ENCODE data around the gene PDGFD. TPM values are rescaled to one million over a fixed set of nuclear protein-coding genes. Genes with fewer than 3 reads are reported as not detected.

The PDGFD gene
- total RNA-seq, 2 donors from 2014 or later = 2.4 to 6.4 TPM

DNA sequence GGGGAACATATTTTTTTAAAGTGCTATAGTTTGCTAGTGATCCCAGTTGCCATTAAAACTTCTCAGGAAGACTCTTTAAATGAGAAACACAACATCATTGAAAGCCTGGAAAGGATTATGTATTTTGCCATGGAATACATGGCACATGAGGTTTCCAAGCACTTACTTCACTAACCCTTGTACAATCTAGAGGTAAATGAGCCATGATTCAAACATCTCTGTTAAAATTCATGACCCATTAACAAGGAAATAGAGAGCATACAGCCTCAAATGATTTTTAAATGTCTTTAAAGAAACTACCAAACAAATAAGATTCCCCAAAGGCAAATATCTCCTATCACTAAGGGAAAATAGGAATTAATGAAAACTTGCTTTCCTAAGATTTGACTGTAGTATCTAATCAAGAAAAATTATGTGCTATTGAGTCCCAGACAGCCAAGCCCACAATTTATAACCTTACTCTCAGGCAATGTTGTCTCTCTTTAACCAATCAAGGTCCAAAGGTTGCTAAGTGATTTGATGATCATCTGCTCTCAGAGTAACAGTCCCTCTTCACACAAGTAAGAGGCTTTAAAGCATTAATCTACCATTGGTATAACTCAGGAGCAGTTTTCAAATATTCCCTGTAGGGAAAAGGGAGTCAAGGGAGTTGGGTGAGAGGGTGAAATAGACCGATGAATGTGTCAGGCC, 219.6 kb downstream of the PDGFD start:
- ATAC-seq = peak; percentile 93
- no peak for DNase-seq
- intact Hi-C loops (cut with DNase I, micrococcal nuclease) = no loop called here

GRCh38 chr11:103942646-103943045, 221.3 kb downstream of the PDGFD start:
- ATAC-seq = no peak
- no peak for DNase-seq
- intact Hi-C loops (cut with DNase I, micrococcal nuclease) = no loop called here

DNA sequence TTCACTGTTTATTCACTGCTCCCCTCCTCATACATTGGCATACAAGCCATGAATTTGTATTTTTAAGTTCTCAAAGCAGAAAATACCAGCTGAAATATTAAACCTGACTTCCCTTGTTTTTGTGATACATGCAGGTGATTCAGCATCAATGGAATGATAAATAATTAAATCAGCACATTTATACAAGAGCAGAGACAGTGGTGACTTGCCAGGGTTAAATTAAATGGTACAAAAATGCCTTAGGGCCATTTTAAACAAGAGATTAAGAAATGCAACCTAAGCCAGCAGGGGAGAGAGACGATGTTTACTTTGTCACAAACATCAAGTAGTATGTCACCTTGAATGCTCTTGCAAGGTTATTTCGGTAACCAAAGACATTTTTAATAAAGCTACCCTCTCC, 223.4 kb downstream of the PDGFD start:
- intact Hi-C loops (cut with DNase I, micrococcal nuclease) = no loop called here
- ATAC-seq = no peak

DNA sequence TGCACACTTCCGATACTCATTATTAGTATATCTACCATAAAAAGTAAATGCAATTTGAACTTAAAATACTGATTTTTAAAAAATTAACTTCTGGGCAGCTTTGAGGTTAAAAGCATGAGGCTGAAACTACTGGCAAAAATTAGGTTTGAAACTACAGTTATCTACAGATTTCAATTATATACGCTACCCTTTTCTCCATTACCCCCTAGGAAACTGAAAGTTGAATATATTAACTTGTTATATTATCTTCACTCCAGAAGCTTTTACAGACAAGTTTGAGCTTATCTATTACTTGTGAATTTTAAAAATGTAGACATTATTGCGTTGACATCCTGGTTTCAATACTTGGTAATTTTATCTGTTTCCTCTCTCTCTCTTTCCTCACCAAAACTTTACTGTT, 224.3 kb downstream of the PDGFD start:
- ATAC-seq (no peak), DNase-seq (no peak)
- intact Hi-C loops (cut with DNase I, micrococcal nuclease) = no loop called here

More for the DNA sequence above, 223.4 kb downstream of the PDGFD start:
- DNase-seq = no peak

DNA sequence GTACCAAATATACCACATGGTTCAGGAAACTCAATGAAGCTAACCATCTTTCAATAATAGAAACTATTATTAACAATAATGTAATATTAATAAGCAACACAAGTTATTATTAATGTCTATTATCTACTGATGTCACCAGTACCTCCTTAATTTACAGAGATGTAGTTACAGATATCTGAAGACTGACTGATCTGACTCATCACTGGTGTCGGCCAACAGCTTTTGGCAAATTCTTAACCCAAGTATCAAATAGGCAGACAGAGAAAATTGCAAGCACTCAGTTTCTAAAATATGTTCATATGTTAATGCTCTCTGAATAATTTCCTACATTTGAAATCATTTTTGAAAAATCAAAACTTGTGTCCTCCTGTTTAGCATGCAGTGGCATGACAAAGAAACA, 227.9 kb downstream of the PDGFD start:
- intact Hi-C loops (cut with DNase I, micrococcal nuclease) = no loop called here
- ATAC-seq (no peak), DNase-seq (no peak)

GRCh38 chr11:103935219-103935618, 228.7 kb downstream of the PDGFD start:
- DNase-seq (no peak), ATAC-seq (no peak)
- intact Hi-C loops (cut with DNase I, micrococcal nuclease) = no loop called here

- ATAC-seq (peak; percentile 87), DNase-seq (no peak)
- intact Hi-C loops (cut with DNase I, micrococcal nuclease) = no loop called here
Observed at GRCh38 chr11:103929170-103929903, 234.6 kb downstream of the PDGFD start.

DNA sequence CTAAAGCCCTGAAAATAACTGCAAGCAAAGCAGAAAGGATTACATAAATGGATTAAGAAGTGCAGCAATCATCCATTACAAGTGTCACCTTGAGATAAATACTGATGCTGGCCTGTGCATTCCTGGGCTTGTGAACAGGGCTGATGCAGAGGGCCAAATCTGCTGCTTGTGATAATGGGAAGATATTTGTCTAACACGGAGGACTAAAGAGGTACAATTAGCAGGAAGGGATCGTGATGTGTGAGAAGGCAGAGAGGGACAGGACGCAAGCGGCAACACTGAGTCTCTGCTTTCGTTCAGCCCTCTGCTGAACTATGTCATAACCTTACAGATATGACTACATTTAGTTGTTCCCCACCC, 235.2 kb downstream of the PDGFD start:
- intact Hi-C loops (cut with DNase I, micrococcal nuclease) = no loop called here
- ATAC-seq (no peak), DNase-seq (no peak)

DNA sequence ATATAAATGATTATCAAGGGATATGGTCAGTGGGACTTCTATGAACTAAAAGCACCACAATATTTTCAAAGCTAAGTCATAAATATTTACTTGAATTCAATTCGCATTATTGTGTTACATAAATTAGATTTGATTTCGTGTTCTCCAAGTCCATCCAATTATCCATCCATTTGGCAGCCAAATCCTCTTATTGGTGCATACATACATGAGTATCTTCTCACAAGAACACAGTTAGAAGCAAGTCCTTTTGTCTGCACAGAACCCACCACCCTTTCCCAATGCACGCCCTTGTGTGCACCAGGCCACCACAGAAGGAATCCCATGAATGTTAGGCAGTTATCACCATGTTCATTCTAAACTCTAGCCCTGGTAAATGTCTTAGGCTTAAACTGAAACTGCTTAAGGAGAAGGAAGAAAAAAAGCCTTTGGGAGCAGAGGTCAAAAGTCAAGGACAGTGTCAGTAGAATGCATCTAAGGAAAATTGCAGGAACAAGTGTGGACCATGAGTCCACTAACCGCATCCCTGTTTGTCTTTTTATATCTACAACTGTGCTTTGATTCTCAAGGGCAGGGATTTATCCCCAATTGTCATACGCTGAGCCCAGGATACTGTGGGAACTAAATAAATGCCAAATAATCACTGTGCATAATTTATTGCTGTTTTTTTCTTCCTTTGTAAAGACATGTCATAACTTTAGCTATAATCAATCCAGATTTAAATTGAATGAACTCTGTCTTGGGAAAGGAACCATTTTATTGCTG, 235.7 kb downstream of the PDGFD start:
- intact Hi-C loops (cut with DNase I, micrococcal nuclease) = no loop called here

DNA sequence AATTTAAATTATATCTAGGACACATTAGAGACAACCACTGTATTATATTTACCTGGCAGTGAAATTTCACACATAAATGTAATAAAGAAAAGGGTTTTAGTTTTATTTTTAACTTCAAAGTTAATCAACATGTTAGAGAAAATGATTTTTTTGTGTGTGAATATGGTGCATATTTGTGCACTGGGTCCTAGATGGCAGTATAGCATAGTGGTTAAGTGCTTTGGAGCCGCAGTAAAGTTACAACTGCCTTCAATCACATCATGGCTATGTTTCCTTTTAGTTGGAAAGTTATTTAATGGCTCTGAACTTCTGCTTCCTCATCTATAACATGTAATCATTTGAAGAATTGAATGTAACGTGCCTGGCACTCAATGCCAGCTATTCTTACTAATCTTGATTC, 236.4 kb downstream of the PDGFD start:
- DNase-seq (no peak), ATAC-seq (peak; percentile 85)
- intact Hi-C loops (cut with DNase I, micrococcal nuclease) = no loop called here

More for the DNA sequence above, 235.7 kb downstream of the PDGFD start:
- DNase-seq = no peak
- ATAC-seq = no peak

DNA sequence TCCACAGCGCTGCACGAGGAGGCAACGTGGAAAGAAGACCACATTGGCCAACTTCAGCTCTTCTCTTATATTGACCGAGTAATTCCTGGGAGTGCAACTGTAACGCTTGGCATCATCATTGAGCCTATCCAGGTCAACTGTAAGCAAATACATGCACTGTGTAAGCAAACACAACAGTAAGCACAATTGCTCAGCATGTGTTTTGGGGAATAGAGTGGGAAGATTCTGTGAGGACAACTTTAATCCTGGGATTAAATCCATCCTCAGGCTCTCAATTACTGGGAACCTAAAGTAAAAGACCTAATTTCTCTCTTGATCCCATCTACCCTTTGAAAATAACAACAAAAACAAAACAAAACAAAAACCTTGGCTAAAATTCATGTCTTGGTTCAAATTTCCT, 237.0 kb downstream of the PDGFD start:
- no peak for ATAC-seq
- intact Hi-C loops (cut with DNase I, micrococcal nuclease) = no loop called here
- DNase-seq = no peak

DNA sequence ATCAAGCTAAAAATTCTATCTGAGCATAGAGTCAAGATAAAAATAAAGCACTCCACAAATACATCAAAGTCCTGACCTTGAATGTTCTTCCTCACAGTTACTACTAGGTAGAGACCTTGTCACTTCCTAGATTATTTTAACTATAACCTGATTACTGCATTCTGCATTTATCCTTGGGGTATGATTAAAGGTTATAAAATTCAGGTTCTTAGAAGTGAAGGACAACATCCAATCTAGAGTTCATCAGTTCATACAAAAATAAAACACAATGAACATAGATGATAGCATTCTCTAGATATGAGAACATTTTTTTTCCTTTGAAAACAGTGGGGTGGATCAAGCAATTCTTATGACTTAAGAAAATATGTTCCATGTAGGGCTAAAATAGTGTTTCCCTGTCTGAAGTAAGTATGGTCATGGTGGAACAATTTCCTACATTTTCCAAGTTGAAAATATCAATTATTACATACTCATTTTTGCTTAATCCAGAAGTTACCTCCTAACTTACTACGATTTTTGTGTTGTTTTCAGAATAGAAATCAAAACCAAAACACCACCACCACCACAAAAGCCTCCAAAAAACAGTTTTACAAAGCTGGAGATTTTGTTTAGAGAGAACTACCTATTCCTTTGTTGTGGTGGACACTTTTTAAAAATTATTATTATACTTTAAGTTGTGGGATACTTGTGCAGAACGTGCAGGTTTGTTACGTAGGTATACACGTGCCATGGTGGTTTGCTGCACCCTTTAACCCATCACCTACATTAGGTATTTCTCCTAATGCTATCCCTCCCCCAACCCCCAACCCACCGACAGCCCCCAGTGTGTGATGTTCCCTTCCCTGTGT, 239.6 kb downstream of the PDGFD start:
- intact Hi-C loops (cut with DNase I, micrococcal nuclease) = no loop called here
- ATAC-seq (no peak), DNase-seq (no peak)

DNA sequence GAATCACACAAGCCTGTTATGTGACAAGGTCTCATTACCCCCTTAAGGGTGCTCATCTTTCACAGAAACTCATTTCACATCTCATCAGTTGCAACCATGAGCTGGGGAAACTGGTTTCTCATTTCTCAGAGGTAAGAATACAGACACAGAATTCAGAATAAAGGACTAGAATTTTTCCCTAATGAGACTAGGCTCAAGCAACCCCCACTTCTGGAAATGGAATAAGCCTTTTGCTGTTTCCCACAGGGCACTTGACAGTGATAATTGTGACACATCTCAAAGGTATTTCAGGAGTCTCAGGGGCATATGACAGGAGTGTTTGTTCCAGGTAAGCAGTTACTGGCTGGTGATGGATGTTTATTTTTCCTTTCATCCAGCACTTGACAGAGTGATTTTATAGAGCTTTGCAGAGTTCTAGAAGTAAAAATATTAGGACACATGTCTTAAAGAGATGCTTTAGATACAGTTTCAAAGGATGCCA, 240.5 kb downstream of the PDGFD start:
- intact Hi-C loops (cut with DNase I, micrococcal nuclease) = no loop called here
- no peak for ATAC-seq

DNA sequence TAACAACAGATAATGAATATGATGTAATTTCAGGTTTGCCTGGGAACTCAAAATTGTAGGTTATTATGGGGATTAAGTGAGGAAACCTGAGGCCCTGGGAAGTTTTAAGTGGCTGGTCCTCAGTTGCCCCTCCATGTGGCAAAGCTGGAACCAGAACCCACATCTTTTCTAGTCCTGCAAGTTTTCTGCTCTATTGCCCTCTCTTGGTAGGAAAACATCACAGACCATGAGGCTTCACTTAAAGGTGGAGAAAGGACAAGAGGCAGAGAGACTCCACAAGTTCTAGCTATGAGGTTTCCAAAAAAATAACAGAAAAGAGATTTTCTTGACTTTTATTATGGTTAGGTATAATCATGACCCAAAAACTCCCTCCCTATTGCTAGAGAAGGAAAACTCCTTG, 243.0 kb downstream of the PDGFD start:
- ATAC-seq = no peak
- no peak for DNase-seq
- intact Hi-C loops (cut with DNase I, micrococcal nuclease) = no loop called here

More for the DNA sequence above, 240.5 kb downstream of the PDGFD start:
- no peak for DNase-seq

DNA sequence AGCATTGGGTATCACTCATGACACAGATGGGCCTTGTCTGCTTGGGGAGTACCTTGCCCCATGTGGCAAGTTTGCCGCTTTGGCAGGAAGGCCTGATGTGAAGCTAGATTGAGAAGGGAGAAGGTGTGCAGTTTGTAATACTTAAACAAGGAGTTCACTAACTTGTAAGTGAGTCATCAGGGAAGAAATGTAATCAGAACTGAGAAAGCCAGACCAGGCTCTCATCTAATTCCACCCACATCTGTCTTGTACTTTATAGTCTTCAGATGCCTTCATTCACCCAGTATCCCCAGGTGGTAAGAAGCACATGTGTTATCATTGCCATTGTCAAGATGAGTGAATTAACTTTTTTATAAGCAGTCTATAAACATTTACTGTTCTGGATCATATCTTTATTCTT, 243.5 kb downstream of the PDGFD start:
- DNase-seq (no peak), ATAC-seq (no peak)
- intact Hi-C loops (cut with DNase I, micrococcal nuclease) = no loop called here

GRCh38 chr11:103910721-103911120, 253.2 kb downstream of the PDGFD start:
- intact Hi-C loops (cut with DNase I, micrococcal nuclease) = no loop called here
- no peak for DNase-seq
- no peak for ATAC-seq

DNA sequence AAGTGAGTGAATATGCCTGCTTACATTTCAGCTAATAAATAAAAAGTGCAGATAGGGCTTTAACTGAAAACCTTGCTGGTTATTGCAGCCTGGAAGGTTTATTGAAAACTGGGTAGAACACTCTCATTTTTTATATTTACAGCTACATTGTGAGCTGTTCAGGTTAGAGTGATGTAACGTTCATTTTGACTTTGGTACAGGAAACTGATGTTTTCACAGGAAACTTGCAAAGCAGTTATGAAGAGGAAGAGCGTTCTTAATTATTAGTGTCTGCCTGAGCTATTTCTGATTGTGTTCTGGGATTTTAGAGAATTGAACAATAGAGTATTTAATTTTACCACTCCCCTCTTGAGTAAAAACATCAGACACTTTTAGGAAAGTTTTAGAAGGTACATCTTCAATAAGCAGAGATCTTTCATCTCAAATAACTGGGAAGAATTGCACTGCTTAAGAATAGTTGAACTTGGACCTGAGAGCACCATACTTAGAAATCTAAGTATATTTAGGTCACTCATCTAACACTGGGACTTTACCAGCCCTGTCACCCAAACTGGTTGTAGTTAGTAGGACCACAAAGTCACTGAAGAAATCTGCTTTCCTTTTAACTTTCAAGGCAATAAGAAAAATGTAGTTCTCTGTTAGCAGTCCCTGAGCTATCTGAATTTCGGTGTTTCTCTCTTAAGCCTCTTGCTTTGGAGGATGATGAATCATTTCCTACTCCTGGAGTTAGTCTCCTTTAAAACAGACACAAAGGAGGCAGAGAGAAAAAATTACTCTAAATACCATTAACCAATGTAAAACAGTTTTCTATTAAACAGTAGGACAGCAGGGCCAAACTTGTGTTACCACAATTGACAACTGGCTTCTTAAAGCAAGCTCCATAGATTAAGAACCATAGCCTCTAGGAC, 256.1 kb downstream of the PDGFD start:
- no peak for DNase-seq
- intact Hi-C loops (cut with DNase I, micrococcal nuclease) = no loop called here
- ATAC-seq = no peak

DNA sequence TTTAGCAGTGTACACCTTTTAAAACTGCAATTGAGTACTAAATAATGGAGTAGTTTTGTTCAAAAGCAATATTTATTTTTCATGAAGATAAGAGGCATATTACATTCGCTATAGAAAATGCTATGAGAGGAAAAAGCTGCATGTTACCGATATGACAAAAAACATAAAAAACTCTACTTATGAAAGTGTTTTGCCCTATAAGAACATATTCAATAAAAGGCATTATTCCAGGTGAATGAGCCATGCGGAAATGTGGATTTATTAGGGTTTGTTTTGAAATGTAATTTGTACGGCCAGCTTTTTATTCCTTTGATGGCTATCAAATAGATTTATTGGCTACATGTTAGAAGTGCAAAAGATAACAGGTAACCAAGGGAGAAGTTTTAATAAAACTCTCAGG, 256.8 kb downstream of the PDGFD start:
- intact Hi-C loops (cut with DNase I, micrococcal nuclease) = no loop called here
- no peak for ATAC-seq
- DNase-seq = no peak

Measured in left colon (tissue), 2 donors.